ENCODE measurements around the gene COX14.

DNA sequence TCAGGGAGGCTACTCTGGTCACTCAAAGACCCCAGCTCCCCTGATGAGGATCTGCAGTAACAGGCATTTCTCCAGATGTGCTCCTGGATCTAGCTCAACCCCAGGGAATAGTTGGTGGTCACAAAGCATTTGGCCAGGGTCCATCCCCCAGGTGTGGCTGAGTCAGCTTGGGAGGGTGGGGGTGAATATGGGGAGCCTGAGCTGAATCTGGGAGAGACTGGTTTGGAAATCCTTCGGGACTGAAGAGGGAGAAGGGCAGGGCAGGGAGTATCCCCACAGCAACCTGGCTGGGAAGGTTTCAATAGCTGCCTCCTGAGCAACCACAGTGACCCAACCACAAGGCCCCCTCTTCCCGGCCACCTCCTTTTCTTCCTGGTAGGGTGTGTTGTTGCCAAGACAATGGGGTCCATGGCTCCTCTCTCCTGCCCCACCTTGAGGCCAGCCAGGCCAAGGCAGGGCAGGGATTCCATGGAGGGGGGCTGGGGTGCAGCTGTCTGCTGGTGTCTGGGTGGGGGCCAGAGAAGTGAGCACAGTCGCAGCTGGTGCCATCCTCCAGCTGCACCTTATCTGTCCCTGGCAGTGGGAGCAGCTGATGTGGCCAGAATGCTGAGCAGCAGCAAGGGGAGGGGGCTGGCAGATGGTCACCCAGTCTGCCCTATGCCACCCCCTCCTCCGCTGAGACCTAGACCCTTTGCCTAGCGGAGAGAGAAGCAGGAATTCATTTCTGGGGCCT, 49.1 kb upstream of the COX14 start:
- TF ChIP-seq, protein P1, sequence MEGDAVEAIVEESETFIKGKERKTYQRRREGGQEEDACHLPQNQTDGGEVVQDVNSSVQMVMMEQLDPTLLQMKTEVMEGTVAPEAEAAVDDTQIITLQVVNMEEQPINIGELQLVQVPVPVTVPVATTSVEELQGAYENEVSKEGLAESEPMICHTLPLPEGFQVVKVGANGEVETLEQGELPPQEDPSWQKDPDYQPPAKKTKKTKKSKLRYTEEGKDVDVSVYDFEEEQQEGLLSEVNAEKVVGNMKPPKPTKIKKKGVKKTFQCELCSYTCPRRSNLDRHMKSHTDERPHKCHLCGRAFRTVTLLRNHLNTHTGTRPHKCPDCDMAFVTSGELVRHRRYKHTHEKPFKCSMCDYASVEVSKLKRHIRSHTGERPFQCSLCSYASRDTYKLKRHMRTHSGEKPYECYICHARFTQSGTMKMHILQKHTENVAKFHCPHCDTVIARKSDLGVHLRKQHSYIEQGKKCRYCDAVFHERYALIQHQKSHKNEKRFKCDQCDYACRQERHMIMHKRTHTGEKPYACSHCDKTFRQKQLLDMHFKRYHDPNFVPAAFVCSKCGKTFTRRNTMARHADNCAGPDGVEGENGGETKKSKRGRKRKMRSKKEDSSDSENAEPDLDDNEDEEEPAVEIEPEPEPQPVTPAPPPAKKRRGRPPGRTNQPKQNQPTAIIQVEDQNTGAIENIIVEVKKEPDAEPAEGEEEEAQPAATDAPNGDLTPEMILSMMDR (IDR thresholded peaks at IDR 0.05) = no peak
- TF ChIP-seq POLR2A (IDR thresholded peaks at IDR 0.05) = no peak
- TF ChIP-seq EP300 (IDR thresholded peaks at IDR 0.05) = no peak
- no peak for TF ChIP-seq POLR2AphosphoS5 (IDR thresholded peaks at IDR 0.05)

Measured in suprapubic skin (tissue), 4 donors.